Measurements from ENCODE around the gene PI4KB.
A peak's percentile ranks its signal among the peaks of the same experiment; 100 is the strongest.

PI4KB gene

DNA sequence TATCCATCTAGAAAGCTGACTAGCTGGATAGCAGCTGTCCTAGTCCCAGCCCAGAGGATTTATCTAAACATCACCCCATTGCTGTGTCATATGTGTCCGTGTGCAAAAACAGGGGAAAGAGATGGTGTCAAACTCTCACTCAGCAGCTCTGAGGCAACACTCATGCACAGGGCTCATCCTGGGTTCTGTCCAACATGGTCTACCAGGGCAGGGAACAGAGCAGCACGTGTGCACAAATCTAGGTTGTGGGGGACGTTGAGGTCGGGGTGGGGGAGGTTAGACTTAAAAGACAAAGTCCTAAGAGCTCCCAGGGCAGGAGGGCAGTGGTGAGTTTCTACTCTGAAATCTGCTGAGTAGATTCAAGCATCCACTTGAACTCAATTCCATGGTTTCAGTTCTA, 16.2 kb downstream of the PI4KB start:
- no peak for DNase-seq

DNA sequence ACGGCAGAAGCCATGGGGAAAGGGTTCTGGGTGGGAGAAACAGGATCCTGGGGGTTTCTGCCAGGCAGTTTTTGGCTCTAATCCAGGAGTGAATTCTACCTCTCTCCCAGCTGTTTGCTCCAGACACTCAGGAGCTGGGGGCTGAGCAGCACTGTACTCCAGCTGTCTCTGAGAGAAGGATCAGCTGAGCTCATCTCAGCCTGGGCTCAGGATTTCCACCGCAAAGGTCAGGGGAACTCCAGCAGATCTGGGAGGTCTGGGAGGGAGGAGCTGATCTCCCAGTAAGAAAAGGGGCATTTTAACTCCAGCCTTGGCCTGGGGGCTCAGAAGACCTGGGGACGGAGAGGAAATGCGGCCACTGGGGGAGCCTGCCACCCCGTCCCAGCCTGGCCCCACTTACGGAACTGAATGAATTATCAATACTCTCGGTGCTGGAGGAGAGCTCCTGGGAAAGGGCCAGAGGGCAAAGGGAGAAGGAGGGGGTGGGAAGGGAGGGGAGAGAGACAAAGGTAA, 17.3 kb downstream of the PI4KB start:
- no peak for DNase-seq

DNA sequence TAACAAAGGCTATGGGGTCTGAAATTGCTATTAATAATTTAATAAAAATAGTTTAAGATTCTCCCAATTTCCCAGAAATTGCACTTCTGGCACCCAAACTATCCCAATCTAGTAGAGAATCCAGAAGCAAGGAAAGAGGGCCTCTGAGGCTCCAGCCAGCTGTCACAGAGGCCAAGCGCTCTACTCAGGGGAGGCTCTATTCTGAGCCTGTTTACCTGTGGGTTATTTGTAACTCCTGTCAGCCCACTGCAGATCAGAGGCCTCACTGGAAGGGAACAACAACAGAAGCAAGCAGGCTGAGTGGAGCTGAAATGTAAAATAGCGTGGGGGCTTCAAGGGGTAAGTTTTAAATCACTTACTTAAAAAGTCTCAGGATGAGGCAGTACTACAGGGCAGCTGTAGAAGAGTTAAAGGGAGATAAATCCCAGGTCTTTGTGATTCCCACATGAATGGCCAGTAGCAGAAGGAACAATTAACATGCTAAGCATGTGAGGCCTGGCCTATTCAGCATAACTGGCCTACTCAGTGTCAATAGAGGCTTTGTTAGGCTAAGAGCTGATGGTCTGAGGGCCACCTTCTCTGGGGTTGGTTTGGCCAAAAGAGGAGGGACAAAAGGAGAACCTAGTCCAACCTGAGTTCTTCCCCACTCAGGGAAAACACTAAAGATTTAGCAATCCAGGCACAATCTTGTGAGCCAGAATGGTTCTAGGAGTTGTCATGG, 32.3 kb downstream of the PI4KB start:
- no peak for DNase-seq

DNA sequence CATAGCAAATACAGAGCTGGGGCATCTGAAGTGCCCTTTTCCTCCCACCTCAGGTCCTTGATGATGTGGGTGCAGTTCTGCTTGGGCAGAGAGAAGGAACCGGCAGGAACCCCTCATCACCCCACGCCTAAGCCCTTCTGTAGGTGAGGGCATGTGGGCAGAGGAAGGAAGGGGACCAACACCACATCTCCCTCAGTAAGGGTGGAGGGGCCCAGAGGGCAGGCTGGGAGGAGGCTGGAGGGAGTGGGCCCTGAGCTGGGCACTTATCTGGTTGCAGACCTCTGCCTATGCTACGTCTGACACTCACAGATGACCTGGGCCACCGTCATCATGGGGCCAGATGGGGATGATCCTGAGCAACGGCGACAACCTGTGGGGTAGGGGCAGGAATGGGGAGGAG, 34.1 kb downstream of the PI4KB start:
- DNase-seq, result no peak

DNA sequence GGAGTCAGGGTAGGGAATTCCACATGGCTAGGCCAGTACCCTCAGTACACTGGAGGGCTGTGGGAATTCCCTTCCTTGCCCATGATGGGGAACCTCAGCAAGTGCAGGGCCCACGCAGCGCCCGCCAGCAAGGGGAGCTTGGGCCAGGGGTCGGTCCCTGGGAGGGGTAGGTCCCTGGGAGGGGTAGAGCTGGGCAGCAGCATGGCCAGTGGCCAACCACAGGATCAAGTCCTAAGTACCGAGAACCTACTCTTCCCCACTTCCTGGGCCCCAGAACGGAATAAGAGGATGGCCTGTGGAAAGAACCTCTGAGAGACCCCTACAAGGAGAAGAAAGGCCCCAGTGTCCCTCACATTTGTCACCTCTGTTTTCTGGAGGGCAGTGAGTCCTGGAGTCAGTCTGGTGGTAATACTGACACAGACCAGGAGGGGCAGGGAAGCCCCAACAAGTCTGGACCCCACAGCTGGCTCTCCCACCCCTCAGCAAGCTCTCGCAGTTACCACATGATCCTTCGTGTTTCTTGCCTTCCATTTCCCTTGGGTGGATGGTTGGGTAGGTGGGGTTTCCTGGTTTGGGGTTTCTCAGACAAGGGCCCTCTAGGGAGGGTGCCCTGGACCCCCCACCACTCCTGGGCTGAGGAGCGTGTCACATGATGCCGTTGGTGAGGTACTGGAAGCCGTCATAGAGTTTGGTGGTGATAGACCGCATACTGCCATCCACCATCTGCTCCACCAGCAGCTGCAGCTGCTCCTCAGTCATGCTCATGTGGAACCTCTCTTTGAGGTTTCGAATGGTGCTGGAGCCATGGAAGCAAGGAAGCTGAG, 34.8 kb downstream of the PI4KB start:
- no peak for DNase-seq

DNA sequence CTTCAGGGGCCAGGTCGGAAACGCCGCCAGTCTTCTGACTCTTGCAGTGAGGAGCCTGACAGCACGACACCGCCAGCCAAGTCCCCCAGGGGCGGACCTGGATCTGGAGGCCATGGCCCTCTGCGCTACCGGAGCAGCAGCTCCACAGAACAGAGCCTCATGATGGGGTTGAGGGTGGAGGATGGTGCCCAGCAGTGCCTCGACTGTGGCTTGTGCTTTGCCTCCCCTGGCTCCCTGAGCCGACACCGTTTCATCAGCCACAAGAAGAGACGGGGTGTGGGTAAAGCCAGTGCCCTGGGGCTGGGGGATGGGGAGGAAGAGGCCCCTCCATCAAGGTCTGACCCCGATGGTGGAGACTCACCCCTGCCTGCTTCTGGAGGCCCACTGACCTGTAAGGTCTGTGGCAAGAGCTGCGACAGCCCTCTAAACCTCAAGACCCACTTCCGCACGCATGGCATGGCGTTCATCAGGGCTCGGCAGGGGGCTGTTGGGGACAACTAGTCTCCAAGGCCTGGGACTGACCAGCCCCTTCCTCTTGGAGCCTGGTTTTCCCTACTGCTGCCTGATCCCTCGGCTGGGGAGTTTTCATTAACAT, 36.4 kb downstream of the PI4KB start:
- DNase-seq, result no peak

DNA sequence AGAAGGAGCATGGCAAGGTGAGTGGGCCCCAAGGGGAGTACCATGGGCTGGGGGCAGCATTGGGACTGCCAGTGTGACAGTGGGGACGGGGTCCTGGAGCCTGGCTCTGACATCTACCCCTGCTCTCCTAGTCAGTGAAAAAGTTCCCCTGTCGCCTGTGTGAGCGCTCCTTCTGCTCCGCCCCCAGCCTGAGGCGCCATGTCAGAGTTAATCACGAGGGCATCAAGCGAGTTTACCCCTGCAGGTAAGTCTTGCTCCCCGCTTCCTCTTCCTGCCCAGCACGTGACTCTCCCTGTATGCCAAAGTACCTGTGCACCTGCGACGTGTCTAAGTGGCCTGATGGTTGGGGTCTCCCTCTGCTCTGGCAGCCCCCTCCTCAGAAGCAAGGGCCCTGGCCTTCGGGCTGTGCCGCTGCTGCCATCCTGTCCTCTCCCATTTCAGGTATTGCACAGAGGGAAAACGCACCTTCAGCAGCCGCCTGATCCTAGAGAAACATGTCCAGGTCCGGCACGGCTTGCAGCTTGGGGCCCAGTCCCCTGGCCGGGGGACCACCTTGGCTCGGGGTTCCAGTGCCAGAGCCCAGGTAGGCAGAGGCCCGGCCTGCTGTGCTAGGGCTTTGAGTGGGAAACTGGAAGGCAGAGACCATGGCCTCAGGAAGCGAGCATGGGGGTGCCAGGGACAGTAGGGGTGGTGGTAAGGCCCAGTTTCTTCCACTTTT, 37.1 kb downstream of the PI4KB start:
- no peak for DNase-seq

DNA sequence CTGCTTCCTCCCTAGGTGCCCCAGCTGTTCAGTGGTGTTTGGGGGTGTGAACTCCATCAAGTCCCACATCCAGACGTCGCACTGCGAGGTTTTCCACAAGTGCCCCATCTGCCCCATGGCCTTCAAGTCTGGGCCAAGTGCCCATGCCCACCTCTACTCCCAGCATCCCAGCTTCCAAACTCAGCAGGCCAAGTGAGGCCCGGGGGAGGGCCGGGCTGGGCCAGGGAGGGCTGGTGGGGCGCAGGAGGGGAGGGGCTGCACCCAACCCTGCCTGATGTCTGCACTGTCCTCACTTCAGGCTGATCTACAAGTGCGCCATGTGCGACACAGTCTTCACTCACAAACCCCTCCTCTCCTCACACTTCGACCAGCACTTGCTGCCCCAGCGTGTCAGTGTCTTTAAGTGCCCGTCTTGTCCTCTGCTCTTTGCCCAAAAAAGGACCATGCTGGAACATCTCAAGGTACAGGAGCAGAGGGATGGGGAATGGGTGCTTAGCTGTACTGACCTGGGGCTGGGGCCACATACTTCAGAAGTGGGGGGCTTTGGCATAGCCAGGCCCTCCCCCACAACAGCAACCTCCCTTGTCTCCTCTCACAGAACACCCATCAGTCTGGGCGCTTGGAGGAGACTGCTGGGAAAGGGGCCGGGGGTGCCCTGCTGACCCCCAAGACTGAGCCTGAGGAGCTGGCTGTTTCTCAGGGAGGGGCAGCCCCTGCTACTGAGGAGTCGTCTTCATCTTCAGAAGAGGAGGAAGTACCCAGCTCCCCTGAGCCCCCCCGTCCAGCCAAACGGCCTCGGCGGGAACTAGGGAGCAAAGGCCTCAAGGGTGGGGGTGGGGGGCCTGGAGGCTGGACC, 37.9 kb downstream of the PI4KB start:
- DNase-seq, result no peak

DNA sequence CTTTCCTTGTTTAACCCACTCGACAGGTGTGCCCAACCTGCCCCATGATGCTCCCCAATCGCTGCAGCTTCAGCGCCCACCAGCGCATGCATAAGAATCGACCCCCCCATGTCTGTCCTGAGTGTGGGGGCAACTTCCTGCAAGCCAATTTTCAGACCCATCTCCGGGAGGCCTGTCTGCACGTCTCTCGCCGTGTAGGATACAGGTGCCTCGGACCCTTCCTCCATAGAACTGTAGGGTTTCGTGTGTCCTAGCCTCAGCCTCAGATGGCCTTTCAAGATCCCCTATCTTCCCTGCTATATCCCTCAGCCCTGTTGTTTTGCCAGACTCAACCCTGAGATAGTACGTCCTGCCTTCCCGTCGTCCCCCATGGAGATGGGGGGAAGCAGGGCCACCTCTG, 38.7 kb downstream of the PI4KB start:
- no peak for DNase-seq

DNA sequence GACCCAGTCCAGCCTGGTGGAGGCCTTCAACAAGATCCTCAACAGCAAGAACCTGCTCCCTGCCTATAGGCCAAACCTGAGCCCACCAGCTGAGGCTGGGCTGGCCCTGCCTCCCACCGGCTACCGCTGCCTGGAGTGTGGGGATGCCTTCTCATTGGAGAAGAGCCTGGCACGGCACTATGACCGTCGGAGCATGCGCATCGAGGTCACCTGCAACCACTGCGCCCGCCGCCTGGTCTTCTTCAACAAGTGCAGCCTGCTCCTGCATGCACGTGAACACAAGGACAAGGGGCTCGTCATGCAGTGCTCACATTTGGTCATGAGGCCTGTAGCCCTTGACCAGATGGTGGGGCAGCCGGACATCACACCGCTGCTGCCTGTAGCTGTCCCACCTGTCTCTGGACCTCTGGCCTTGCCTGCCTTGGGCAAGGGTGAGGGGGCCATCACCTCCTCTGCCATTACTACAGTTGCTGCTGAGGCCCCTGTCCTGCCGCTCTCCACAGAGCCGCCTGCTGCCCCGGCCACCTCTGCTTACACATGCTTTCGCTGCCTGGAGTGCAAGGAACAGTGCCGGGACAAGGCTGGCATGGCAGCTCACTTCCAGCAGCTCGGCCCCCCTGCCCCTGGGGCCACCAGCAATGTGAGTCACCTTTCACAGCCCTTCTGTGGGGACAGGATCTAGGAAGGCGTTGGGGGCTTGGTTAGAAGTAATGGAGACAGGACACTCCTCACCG, 39.3 kb downstream of the PI4KB start:
- DNase-seq, result no peak

DNA sequence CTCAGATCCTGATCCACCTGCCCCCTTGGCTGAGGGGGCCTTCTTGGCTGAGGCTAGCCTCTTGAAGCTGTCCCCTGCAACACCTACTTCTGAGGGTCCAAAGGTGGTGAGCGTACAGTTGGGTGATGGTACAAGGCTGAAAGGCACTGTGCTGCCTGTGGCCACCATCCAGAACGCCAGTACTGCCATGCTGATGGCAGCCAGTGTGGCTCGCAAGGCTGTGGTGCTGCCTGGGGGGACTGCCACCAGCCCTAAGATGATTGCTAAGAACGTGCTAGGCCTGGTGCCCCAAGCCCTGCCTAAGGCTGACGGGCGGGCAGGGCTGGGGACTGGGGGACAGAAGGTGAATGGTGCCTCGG, 39.9 kb downstream of the PI4KB start:
- no peak for DNase-seq

DNA sequence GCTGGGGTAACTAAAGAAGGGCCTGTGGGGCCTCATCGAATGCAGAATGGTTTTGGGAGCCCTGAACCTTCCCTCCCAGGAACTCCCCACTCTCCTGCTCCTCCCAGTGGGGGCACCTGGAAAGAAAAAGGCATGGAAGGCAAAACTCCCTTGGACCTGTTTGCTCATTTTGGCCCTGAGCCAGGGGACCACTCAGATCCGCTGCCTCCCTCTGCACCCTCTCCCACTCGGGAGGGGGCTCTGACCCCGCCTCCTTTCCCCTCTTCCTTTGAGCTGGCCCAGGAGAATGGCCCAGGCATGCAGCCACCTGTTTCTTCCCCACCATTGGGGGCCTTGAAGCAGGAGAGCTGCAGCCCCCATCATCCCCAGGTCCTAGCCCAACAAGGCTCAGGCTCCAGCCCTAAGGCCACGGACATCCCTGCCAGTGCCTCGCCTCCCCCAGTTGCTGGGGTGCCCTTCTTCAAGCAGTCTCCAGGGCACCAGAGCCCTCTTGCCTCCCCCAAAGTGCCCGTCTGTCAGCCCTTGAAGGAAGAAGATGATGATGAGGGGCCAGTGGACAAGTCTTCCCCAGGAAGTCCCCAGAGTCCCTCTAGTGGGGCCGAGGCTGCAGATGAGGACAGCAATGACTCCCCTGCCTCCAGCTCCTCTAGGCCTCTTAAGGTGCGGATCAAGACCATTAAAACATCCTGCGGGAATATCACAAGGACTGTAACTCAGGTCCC, 40.4 kb downstream of the PI4KB start:
- no peak for DNase-seq

DNA sequence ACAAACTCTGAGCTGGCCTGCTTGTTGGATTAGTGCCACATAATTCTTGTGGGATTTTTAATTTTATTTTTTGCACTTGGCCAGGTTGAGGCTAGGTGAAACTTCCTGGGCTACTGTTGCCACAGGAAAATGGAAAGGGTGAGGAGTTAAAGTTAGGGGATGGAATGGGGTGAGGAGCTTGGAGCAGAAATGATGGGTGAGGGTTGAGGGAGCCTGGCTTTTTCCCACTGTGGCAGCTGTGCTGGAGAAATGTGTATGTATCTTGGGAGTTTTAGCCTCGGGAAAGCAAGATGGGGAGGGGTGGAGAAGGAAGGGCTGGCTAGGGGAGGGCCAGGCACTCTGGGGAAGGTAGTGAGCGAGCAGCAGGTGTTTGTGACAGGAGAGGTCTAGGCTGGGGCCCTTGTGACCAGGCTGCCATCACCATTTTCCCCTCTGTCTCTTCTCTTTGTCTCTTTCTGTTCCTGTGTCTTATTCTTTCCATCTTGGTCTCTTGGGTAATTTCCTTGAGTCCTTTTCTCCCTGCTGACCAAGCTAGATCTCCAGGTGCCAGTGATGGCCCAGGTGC, 43.1 kb downstream of the PI4KB start:
- DNase-seq, result no peak

DNA sequence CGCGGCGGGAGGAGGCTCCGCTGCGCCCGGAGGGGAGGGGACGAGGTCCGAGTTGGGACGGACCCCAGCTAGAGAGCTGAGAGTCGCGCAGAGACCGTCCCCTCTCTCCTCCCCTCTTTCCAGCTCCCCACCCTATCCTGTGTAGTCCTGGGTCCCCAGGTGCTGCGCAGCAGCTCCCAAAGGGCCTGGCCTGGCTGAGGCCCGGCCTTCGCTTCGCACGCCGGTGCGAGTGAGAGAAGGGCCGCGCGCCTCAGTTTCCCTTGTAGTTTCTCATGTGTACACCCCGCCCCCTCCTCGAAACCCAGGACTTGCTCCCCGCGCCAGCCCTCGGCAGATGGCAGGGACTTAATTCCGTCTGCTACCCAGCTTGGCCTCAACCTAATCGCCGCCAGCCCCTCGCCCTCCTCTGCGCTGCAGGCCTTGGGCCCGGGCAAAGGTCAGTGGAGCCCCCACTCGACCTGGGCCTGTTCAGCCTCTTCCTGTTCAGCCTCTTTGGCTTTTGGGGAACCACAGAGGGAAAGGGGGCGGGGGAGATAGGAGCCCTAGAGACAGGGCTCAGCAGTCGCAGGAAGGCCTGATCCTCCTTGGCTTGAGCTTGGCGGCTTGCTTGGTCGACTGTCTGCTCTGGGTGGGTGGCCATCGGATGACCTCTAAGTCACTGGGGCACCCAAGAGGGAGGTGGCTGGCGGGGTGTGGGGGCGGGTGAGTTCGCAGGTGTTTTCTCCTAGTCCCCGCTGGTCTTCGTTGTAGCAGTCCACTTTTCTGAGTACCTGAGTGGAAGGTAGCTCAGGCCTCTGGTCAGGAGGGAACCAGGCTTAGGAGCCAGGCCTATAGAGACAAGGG, 44.1 kb downstream of the PI4KB start:
- DNase-seq, result peak; percentile 30 to 34

DNA sequence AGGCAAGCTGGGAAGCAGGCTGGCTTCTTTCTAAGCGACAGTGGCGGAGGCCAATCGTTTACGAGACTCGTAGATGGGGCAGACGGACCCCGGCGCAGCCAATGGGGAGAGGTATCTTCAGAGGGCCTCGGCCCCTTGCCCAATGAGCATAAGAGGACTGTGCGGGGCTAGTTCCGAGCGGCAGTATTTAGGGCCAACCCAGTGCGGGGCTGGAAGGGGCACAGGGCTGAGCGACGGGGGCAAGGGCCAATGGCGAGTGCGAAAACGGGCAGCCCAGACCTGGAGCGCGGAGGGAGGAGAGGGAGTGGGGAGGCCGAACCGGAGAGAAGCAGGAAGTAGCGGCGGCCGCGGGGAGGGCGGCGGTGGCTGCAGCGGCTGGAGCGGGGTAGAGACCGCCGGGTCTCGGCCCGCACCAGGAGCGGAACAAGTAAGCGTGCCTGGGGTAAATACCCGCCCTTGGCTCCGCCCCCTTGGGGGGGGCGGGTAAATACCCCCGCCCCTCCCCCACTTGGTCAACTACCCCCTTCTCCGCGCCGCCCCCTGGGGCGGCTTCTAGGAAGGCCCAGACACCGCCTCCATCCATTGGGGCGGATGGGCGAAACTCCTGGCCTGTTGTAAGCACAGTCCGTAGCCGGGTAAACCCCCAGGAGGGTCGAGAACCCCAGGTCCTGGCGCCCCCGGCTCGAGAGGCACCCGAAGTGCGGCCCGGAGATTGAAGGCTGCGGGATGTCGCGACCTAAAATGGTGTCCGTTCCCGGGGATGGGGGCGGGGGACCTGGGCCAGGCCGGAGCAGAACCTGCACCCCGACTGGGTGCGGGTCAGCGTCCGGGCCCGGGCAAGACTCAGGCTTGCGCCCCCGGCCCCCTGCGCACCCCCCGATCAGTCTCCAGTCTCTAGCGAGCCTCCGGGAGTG, 45.0 kb downstream of the PI4KB start, which contains the start of gene ZNF687:
Gene ZNF687, plus strand, starts transcription at position 331 of the 914 bp plus-strand sequence. CDS start 3,993 bp downstream, outside the sequence.
- DNase-seq, result peak; percentile 99

DNA sequence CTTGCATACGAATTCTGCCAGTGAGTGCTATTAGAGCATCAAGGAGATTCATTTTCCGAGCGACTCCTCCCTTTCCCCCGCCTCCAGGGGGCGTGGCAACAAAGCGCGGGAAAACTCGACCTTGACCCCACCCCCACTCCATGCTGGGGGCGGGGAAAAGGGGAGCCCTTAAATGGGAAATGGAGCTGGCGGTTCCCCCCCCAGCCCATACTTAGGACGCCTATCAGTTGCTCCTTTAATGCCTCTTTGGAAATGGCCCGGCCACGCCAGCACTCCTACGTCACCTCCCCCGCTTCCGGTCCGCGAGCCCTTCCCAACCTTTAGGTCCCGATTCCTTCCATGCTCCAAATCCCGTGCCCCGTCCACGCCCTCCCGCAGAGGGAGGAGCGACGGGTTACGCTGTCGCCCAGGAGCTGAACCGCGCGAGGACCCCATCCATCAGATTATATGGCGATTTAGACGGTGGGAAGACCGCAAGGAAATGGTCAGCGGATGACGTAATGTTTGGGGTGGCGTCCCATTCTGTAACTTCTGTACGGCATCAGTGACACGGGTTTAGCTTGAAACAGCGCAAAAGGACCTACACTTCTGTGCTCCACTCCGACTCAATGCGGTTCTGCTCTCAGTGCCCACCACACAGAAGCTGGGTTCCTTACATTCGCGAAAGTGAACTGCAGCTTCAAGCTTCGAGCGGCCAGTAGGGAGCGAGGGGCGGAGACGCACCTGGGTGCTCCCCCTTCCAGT, 45.8 kb downstream of the PI4KB start:
- DNase-seq, result peak; percentile 93 to 97

DNA sequence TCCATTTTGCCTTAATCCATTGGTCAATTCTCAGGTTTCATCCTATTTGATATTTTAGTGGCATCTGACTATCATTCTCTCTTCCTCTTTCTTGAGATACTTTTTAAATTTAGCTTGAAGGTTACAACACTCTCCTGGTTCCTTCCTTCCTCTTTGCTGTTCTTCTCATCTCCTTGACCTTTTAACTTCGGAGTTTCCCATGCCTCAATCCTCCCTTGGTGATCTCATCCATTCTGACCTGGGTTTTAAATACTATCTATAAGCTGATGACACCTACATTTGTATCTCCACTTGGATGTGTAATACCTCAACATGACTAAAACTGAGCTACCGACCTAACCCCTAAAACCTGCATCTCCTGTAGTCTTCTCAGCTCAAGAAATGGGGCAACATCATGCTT, 50.0 kb downstream of the PI4KB start:
- DNase-seq, result peak; percentile 12 to 45
